DMS53 treated with DMSO at 0.1 percent for 48 hours (cell line): ENCODE measurements around the gene INTS15.

Source experiments
- DNase-seq: peaks from one replicate; lab custom pipeline; 2025; ENCODE audit not compliant: unreplicated experiment; lab: John Stamatoyannopoulos, UW

INTS15 gene

GRCh38 chr7:6642239-6642839 is 52.5 kb downstream of the INTS15 start:
- no peak for DNase-seq

GRCh38 chr7:6642861-6643640 is 53.2 kb downstream of the INTS15 start:
- no peak for DNase-seq

- DNase-seq, result no peak
These were observed 54.2 kb downstream of the INTS15 start for GRCh38 chr7:6643915-6644625.

GRCh38 chr7:6644728-6645127 is 54.9 kb downstream of the INTS15 start:
- DNase-seq, result no peak

- no peak for DNase-seq
These were observed 56.6 kb downstream of the INTS15 start for GRCh38 chr7:6646465-6646864.

- no peak for DNase-seq
These were observed 57.3 kb downstream of the INTS15 start for GRCh38 chr7:6647080-6647479.

- DNase-seq, result no peak
These were observed 57.7 kb downstream of the INTS15 start for GRCh38 chr7:6647541-6647940.

GRCh38 chr7:6648066-6648814 is 58.4 kb downstream of the INTS15 start:
- DNase-seq, result no peak

GRCh38 chr7:6648815-6649104 is 58.9 kb downstream of the INTS15 start:
- DNase-seq, result no peak

- no peak for DNase-seq
These were observed 59.6 kb downstream of the INTS15 start for GRCh38 chr7:6649241-6649961.

GRCh38 chr7:6650086-6650485 is 60.3 kb downstream of the INTS15 start:
- DNase-seq, result no peak

GRCh38 chr7:6650521-6651011 is 60.7 kb downstream of the INTS15 start:
- no peak for DNase-seq

- no peak for DNase-seq
These were observed 62.1 kb downstream of the INTS15 start for GRCh38 chr7:6651851-6652445.

- no peak for DNase-seq
These were observed 62.7 kb downstream of the INTS15 start for GRCh38 chr7:6652446-6653011.

- no peak for DNase-seq
These were observed 63.5 kb downstream of the INTS15 start for GRCh38 chr7:6653071-6654003.

GRCh38 chr7:6654113-6654841 is 64.5 kb downstream of the INTS15 start:
- DNase-seq, result no peak

- DNase-seq, result no peak
These were observed 65.2 kb downstream of the INTS15 start for GRCh38 chr7:6654842-6655610.
